HEK293 (cell line): ENCODE results near the gene ASTN2.

Experiments
- CTCF ChIA-PET: fragments of 350-600 bp; formaldehyde crosslinking; extraction: SDS; loops from one replicate; lab custom pipeline; 2021; ENCODE audit warnings: antibody characterized with exemption; lab: Yijun Ruan, JAX
- POLR2A ChIA-PET: fragments of 300-600 bp; formaldehyde crosslinking; extraction: SDS; loops from one replicate; lab custom pipeline; 2020; ENCODE audit warnings: antibody characterized with exemption, inconsistent platforms; lab: Yijun Ruan, JAX
- H3K27ac ChIP-seq: fragments of 200-500 bp; sonication (Bioruptor generic); 2 replicates; pipeline ENCODE4 v1.5.1; 2014; ENCODE audit warnings: low read depth, low read length, control low read depth, inconsistent platforms; ENCODE audit errors: extremely low read depth
- H3K36me3 ChIP-seq, 2 experiments: fragments of 200-500 bp in 1 of 2; sonication (Bioruptor generic) in 1 of 2; 1 replicate in 1 of 2; 2 replicates in 1 of 2; pipeline ENCODE4 v1.5.1; 2014 to 2017; ENCODE audit warnings: inconsistent platforms in 2 of 2, low read length in 2 of 2; ENCODE audit not compliant: control insufficient read depth in 2 of 2, insufficient read depth in 1 of 2
- H3K4me1 ChIP-seq: fragments of 200-500 bp; sonication (Bioruptor generic); 2 replicates; pipeline ENCODE4 v1.5.1; 2014; ENCODE audit warnings: mild to moderate bottlenecking, low read length, inconsistent platforms; ENCODE audit not compliant: control insufficient read depth, insufficient read depth
- H3K4me3 ChIP-seq: 2 replicates; pipeline ENCODE4 v1.5.1; 2011; ENCODE audit warnings: low read depth, mild to moderate bottlenecking, control low read depth, low read length, moderate library complexity
- H3K9me3 ChIP-seq: fragments of 200-500 bp; sonication (Bioruptor generic); 2 replicates; pipeline ENCODE4 v1.5.1; 2014; ENCODE audit warnings: low read depth, low read length, inconsistent platforms; ENCODE audit not compliant: control insufficient read depth, insufficient read depth
- AEBP2 ChIP-seq: fragments of 450-650 bp; formaldehyde crosslinking; IDR thresholded peaks from 2 replicates; pipeline ENCODE4 v1.5.1; 2016; ENCODE audit warnings: missing biosample characterization, missing genetic modification characterization, borderline replicate concordance
- ATF2 ChIP-seq: fragments of 450-650 bp; formaldehyde crosslinking; IDR thresholded peaks from 2 replicates; pipeline ENCODE4 v1.5.1; 2016; ENCODE audit warnings: missing biosample characterization, missing genetic modification characterization, low read depth
- BCL6B ChIP-seq: fragments of 450-650 bp; formaldehyde crosslinking; IDR thresholded peaks from 2 replicates; pipeline ENCODE4 v1.5.1; 2017; ENCODE audit warnings: missing biosample characterization, missing genetic modification characterization
- CTCF ChIP-seq: fragments of 450-650 bp; formaldehyde crosslinking; IDR thresholded peaks from 2 replicates; pipeline ENCODE4 v1.5.1; 2016; ENCODE audit warnings: missing biosample characterization, missing genetic modification characterization
- HOXD13 ChIP-seq: sonication (generic); formaldehyde crosslinking; IDR thresholded peaks from 2 replicates; pipeline ENCODE4 v1.8.0; 2022; ENCODE audit warnings: missing genetic modification reagents, borderline replicate concordance
- IKZF3 ChIP-seq: fragments of 450-650 bp; IDR thresholded peaks from 2 replicates; pipeline ENCODE4 v1.5.0; 2018; ENCODE audit warnings: missing biosample characterization, mild to moderate bottlenecking, missing genetic modification characterization, moderate library complexity
- KLF1 ChIP-seq: fragments of 450-650 bp; formaldehyde crosslinking; IDR thresholded peaks from 2 replicates; pipeline ENCODE4 v1.5.1; 2016; ENCODE audit warnings: missing biosample characterization, missing genetic modification characterization
- KLF8 ChIP-seq: fragments of 450-650 bp; formaldehyde crosslinking; IDR thresholded peaks from 2 replicates; pipeline ENCODE4 v1.5.1; 2016; ENCODE audit warnings: missing biosample characterization, missing genetic modification characterization
- ZBTB10 ChIP-seq: fragments of 450-650 bp; formaldehyde crosslinking; IDR thresholded peaks from 2 replicates; pipeline ENCODE4 v1.5.1; 2016; ENCODE audit warnings: missing biosample characterization, missing genetic modification characterization
- ZBTB17 ChIP-seq: fragments of 450-650 bp; formaldehyde crosslinking; IDR thresholded peaks from 2 replicates; pipeline ENCODE4 v1.5.1; 2016; ENCODE audit warnings: missing biosample characterization, missing genetic modification characterization
- ZBTB20 ChIP-seq: fragments of 450-650 bp; formaldehyde crosslinking; IDR thresholded peaks from 2 replicates; pipeline ENCODE4 v1.5.1; 2016; ENCODE audit warnings: missing biosample characterization, missing genetic modification characterization
- ZNF155 ChIP-seq: fragments of 450-650 bp; formaldehyde crosslinking; IDR thresholded peaks from 2 replicates; pipeline ENCODE4 v1.5.1; 2016; ENCODE audit warnings: missing biosample characterization, missing genetic modification characterization
- ZNF169 ChIP-seq: fragments of 450-650 bp; formaldehyde crosslinking; IDR thresholded peaks from 2 replicates; pipeline ENCODE4 v1.5.1; 2016; ENCODE audit warnings: missing biosample characterization, missing genetic modification characterization
- ZNF175 ChIP-seq: fragments of 450-650 bp; formaldehyde crosslinking; IDR thresholded peaks from 2 replicates; pipeline ENCODE4 v1.5.1; 2016; ENCODE audit warnings: missing biosample characterization, missing genetic modification characterization
- ZNF239 ChIP-seq: fragments of 450-650 bp; formaldehyde crosslinking; IDR thresholded peaks from 2 replicates; pipeline ENCODE4 v1.5.1; 2016; ENCODE audit warnings: missing biosample characterization, missing genetic modification characterization
- ZNF24 ChIP-seq: fragments of 450-650 bp; formaldehyde crosslinking; IDR thresholded peaks from 2 replicates; pipeline ENCODE4 v1.5.1; 2016; ENCODE audit warnings: missing biosample characterization, missing genetic modification characterization
- ZNF324 ChIP-seq: fragments of 450-650 bp; formaldehyde crosslinking; IDR thresholded peaks from 2 replicates; pipeline ENCODE4 v1.5.1; 2016; ENCODE audit warnings: missing biosample characterization, missing genetic modification characterization
- ZNF366 ChIP-seq: fragments of 450-650 bp; formaldehyde crosslinking; conservative IDR thresholded peaks from 2 replicates; pipeline ENCODE4 v1.5.1; 2016; ENCODE audit warnings: missing biosample characterization, missing genetic modification characterization
- ZNF391 ChIP-seq: fragments of 450-650 bp; formaldehyde crosslinking; IDR thresholded peaks from 2 replicates; pipeline ENCODE4 v1.5.1; 2016; ENCODE audit warnings: low read depth, missing biosample characterization, missing genetic modification characterization, borderline replicate concordance
- ZNF521 ChIP-seq: fragments of 450-650 bp; formaldehyde crosslinking; IDR thresholded peaks from 2 replicates; pipeline ENCODE4 v1.5.1; 2017; ENCODE audit warnings: missing biosample characterization, mild to moderate bottlenecking, missing genetic modification characterization
- ZNF530 ChIP-seq: fragments of 450-650 bp; formaldehyde crosslinking; IDR thresholded peaks from 2 replicates; pipeline ENCODE4 v1.5.1; 2016; ENCODE audit warnings: low read depth, missing biosample characterization, missing genetic modification characterization
- ZNF558 ChIP-seq: fragments of 450-650 bp; formaldehyde crosslinking; IDR thresholded peaks from 2 replicates; pipeline ENCODE4 v1.5.1; 2016; ENCODE audit warnings: missing biosample characterization, missing genetic modification characterization
- ZNF658 ChIP-seq: fragments of 450-650 bp; formaldehyde crosslinking; IDR thresholded peaks from 2 replicates; pipeline ENCODE4; 2016; ENCODE audit warnings: missing biosample characterization, missing genetic modification characterization
- ZNF830 ChIP-seq: fragments of 450-650 bp; IDR thresholded peaks from 2 replicates; pipeline ENCODE4 v1.5.0; 2018; ENCODE audit warnings: missing biosample characterization, missing genetic modification characterization, low read depth, mild to moderate bottlenecking, moderate library complexity

The ASTN2 gene

GRCh38 chr9:116718111-116718510 lies 696.7 kb downstream of the ASTN2 start:
- ChIA-PET POLR2A (no interaction called here), CTCF (interaction anchor here (2.1 kb wide), 1 partner anchor 19 kb away, joined by 6 read pairs; no protein-coding TSS in a partner anchor)
- H3K27ac ChIP-seq = no peak overlapping the region
- no peaks in the 10 kb centered on the region for H3K9me3 ChIP-seq
- TF ChIP-seq ZBTB17 (no peak), AEBP2 (no peak), ATF2 (no peak), ZNF24 (no peak)
- no peaks in the 10 kb centered on the region for H3K36me3 ChIP-seq
- H3K4me3 ChIP-seq = no peak overlapping the region
- H3K4me1 ChIP-seq = no peaks in the 10 kb centered on the region

GRCh38 chr9:116717150-116717549 lies 697.7 kb downstream of the ASTN2 start:
- no peak overlapping the region for H3K4me3 ChIP-seq
- POLR2A ChIA-PET = no interaction called here
- H3K27ac ChIP-seq = no peak overlapping the region
- no peaks in the 10 kb centered on the region for H3K9me3 ChIP-seq
- H3K36me3 ChIP-seq = no peaks in the 10 kb centered on the region
- no peaks in the 10 kb centered on the region for H3K4me1 ChIP-seq
- no peak for TF ChIP-seq ZNF239 (tag by site-specific recombination)
- no peak for TF ChIP-seq ZNF658 (tag by site-specific recombination)
- TF ChIP-seq ZNF169 (tag by site-specific recombination) = no peak
- TF ChIP-seq ZBTB10 = no peak
- TF ChIP-seq ZBTB20 (tag by site-specific recombination) = no peak
- TF ChIP-seq BCL6B (tag by site-specific recombination) = no peak
- no peak for TF ChIP-seq CTCF (tag by site-specific recombination)
- TF ChIP-seq ZNF558 (tag by site-specific recombination) = no peak
- TF ChIP-seq ZNF155 (tag by site-specific recombination) = no peak
- TF ChIP-seq, all 188 proteins: peak for 0
- CTCF ChIA-PET = no interaction called here

GRCh38 chr9:116716438-116716837 lies 698.4 kb downstream of the ASTN2 start:
- CTCF ChIA-PET = interaction anchor here (0.6 kb wide), 1 partner anchor 9 kb away, joined by 3 read pairs; no protein-coding TSS in a partner anchor
- no peaks in the 10 kb centered on the region for H3K4me1 ChIP-seq
- POLR2A ChIA-PET = no interaction called here
- H3K36me3 ChIP-seq = no peaks in the 10 kb centered on the region
- H3K27ac ChIP-seq = no peak overlapping the region
- TF ChIP-seq HOXD13 (CRISPR knock-in tag) (no peak), IKZF3 (tag by site-specific recombination) (no peak), ZNF324 (no peak), ZNF391 (tag by site-specific recombination) (no peak), ZNF366 (tag by site-specific recombination) (no peak), ZNF175 (tag by site-specific recombination) (no peak), KLF1 (tag by site-specific recombination) (no peak), KLF8 (no peak), ZNF521 (no peak), ZNF830 (no peak), ZNF530 (no peak)
- no peak overlapping the region for H3K4me3 ChIP-seq
- H3K9me3 ChIP-seq = no peaks in the 10 kb centered on the region
